K562 (cell line): ENCODE data around the gene ZDHHC5. TPM values are rescaled to one million over a fixed set of nuclear protein-coding genes. Genes with fewer than 3 reads are reported as not detected.

Source experiments
- ARHGAP35 ChIP-seq: fragments of 450-650 bp; IDR thresholded peaks from 2 replicates; pipeline ENCODE4 v1.6.1; 2018; ENCODE audit not compliant: partially characterized antibody
- ATF1 ChIP-seq, 2 experiments: fragments of 450-650 bp in 1 of 2; IDR thresholded peaks; 2 replicates each; pipeline ENCODE4 v1.6.1; 2016; ENCODE audit warnings: missing compliant biosample characterization in 1 of 2, missing genetic modification characterization in 1 of 2
- CBFA2T3 ChIP-seq: fragments of 450-650 bp; IDR thresholded peaks from 2 replicates; pipeline ENCODE4 v1.6.1; 2017
- CHD2 ChIP-seq: IDR thresholded peaks from 2 replicates; pipeline ENCODE4 v1.6.1; 2011; ENCODE audit warnings: low read depth, low read length
- CXXC5 ChIP-seq: fragments of 250-450 bp; sonication (Bioruptor Pico); IDR thresholded peaks from 2 replicates; pipeline ENCODE4 v1.8.0; 2022; ENCODE audit warnings: inconsistent platforms, mild to moderate bottlenecking, moderate library complexity
- HOXB6 ChIP-seq: fragments of 250-450 bp; sonication (Bioruptor Pico); IDR thresholded peaks from 2 replicates; pipeline ENCODE4 v1.5.1; 2022; ENCODE audit warnings: mild to moderate bottlenecking, borderline replicate concordance
- MYBL2 ChIP-seq, 2 experiments: fragments of 450-650 bp in 1 of 2; sonication (generic) in 1 of 2; formaldehyde crosslinking in 1 of 2; IDR thresholded peaks; 2 replicates each; pipeline versions ENCODE4 v1.6.1 to v1.8.1; 2017 to 2022; ENCODE audit warnings: borderline replicate concordance in 1 of 2, inconsistent platforms in 1 of 2, low read depth in 1 of 2, mild to moderate bottlenecking in 1 of 2, missing genetic modification reagents in 1 of 2, moderate library complexity in 1 of 2
- NR3C1 ChIP-seq: sonication (generic); formaldehyde crosslinking; IDR thresholded peaks from 2 replicates; pipeline ENCODE4 v1.8.1; 2022; ENCODE audit warnings: missing genetic modification reagents
- POU5F1 ChIP-seq: fragments of 150-350 bp; IDR thresholded peaks from 2 replicates; pipeline ENCODE4 v1.6.1; 2014; ENCODE audit warnings: borderline replicate concordance, low read length, low read depth, mild to moderate bottlenecking; ENCODE audit not compliant: partially characterized antibody
- TCF3 ChIP-seq: sonication (generic); formaldehyde crosslinking; IDR thresholded peaks from 2 replicates; pipeline ENCODE4 v1.4.0; 2020; ENCODE audit warnings: mild to moderate bottlenecking, missing genetic modification reagents
- XRCC4 ChIP-seq: IDR thresholded peaks from one replicate; pipeline ENCODE4 v1.6.1; 2011; ENCODE audit not compliant: insufficient read depth, insufficient read length; ENCODE audit errors: extremely low read depth
- ZBTB1 ChIP-seq: sonication (generic); formaldehyde crosslinking; IDR thresholded peaks from 2 replicates; pipeline ENCODE4 v1.8.1; 2023; ENCODE audit warnings: missing genetic modification reagents, low read depth, mild to moderate bottlenecking, borderline replicate concordance
- ZNF263 ChIP-seq: sonication (generic); formaldehyde crosslinking; IDR thresholded peaks from 2 replicates; pipeline ENCODE4 v1.8.0; 2022; ENCODE audit warnings: mild to moderate bottlenecking, missing genetic modification reagents, borderline replicate concordance
- ZSCAN29 ChIP-seq: fragments of 450-650 bp; IDR thresholded peaks from 2 replicates; pipeline ENCODE4 v1.6.1; 2017
- polyA plus RNA-seq, 8 experiments: library from polyadenylated mRNA; depleted of rRNA in 4 of 8; stranded (reverse) in 5 of 8; unstranded in 3 of 8; fragments of >200 nt; fragmentation: Nextera tagmentation in 2 of 8; fragmentation: Illumina TruSeq in 1 of 8; extraction: Ambion mirVana in 2 of 8; extraction: Trizol in 1 of 8; gene quantifications; 2 replicates each; pipeline versions ENCODE4 v1.2.1 to v1.2.3, GENCODE V29; 2011 to 2014; ENCODE audit warnings: inconsistent platforms in 1 of 8, missing spikeins in 1 of 8
- total RNA-seq, 7 experiments: library from RNA; depleted of rRNA in 6 of 7; stranded (reverse); fragments of >200 nt in 6 of 7; fragmentation: Illumina TruSeq in 2 of 7; extraction: Trizol in 2 of 7; gene quantifications; 2 replicates each; pipeline versions ENCODE4 v1.2.1 to v1.2.3, GENCODE V29; 2011 to 2021; ENCODE audit warnings: low replicate concordance in 1 of 7
- TF ChIP-seq, protein P1 (sequence below), 2 experiments: IDR thresholded peaks in 1 of 2; conservative IDR thresholded peaks in 1 of 2; 2 replicates each; pipeline ENCODE4 v1.6.1; 2016; ENCODE audit warnings: low read depth in 2 of 2, mild to moderate bottlenecking in 1 of 2, missing compliant biosample characterization in 1 of 2, missing genetic modification characterization in 1 of 2, moderate library complexity in 1 of 2
- TF ChIP-seq, protein P2 (sequence below): sonication (generic); formaldehyde crosslinking; IDR thresholded peaks from 2 replicates; pipeline ENCODE4 v1.8.0; 2023; ENCODE audit warnings: missing genetic modification reagents, mild to moderate bottlenecking, borderline replicate concordance
- TF ChIP-seq, protein P3 (sequence below): fragments of 450-650 bp; formaldehyde crosslinking; IDR thresholded peaks from 2 replicates; pipeline ENCODE4 v1.4.0; 2020; ENCODE audit warnings: mild to moderate bottlenecking

Gene ZDHHC5
- total and polyA plus RNA-seq, 9 of the 15 experiments (the other 6 are each of a cell fraction or from before 2014, with no cell fraction given), result 3.8 to 64.2 (median 35.9) TPM

DNA sequence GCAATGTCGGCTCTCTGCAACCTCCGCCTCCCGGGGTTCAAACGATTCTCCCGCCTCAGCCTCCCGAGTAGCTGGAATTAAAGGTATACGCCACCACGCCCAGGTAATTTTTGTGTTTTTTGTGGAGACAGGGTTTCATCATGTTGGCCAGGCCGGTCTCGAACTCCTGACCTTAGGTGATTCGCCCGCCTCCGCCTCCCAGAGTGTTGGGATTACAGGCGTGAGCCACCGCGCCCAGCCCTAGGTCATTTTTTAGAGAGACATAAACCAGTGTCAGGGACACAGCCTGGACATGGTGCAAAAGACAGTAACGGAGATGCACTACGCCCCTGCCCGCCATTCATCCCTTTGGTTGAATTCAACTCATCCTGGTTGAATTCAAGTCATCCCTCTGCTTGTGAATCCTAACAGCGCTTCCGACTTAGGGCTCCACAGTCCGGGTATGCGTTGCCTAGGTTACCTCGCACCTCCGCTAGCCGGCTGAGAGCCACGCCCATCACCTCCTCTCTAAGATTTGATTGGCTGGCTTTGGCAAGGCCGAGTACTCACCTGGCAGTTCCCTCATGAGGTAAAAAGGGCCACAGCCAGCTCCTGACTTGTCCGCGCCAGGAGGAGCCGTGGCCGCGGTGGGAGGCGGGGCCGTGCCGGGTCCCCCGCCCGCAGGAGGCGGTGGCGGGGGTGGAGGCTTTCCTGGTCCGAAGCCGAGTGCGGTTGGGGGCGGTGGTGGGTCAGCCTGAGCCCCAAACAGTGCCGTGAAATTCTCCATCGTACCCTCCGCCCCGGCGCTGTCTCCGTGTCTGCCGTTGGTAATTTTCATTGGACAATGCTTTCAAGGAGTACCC, 43.7 kb downstream of the ZDHHC5 start, which contains the start of gene MED19 (continued):
- TF ChIP-seq, protein P1, sequence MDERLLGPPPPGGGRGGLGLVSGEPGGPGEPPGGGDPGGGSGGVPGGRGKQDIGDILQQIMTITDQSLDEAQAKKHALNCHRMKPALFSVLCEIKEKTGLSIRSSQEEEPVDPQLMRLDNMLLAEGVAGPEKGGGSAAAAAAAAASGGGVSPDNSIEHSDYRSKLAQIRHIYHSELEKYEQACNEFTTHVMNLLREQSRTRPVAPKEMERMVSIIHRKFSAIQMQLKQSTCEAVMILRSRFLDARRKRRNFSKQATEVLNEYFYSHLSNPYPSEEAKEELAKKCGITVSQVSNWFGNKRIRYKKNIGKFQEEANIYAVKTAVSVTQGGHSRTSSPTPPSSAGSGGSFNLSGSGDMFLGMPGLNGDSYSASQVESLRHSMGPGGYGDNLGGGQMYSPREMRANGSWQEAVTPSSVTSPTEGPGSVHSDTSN (CRISPR knock-in tag; IDR thresholded peaks at IDR 0.05; ENCODE audit: low read depth), result peak; percentile 44; the same call in 1 of the 2 replicates
- TF ChIP-seq, protein P1 (tag; conservative IDR thresholded peaks at IDR 0.05; ENCODE audit: low read depth), result no peak
- TF ChIP-seq POU5F1 (no peak), ZBTB1 (CRISPR knock-in tag) (no peak), ZSCAN29 (no peak), MYBL2 (IDR thresholded peaks at IDR 0.05; ENCODE audit: low read depth) (no peak), MYBL2 (CRISPR knock-in tag; IDR thresholded peaks at IDR 0.05; ENCODE audit: borderline replicate concordance) (no peak), NR3C1 (CRISPR knock-in tag) (no peak), CHD2 (no peak), ATF1 (CRISPR knock-in tag; IDR thresholded peaks at IDR 0.05) (no peak), ATF1 (tag; IDR thresholded peaks at IDR 0.05) (no peak), XRCC4 (no peak), ARHGAP35 (no peak), CBFA2T3 (no peak), CXXC5 (no peak), ZNF263 (peak; percentile 38; the same call in 1 of the 2 replicates), HOXB6 (CRISPR knock-in tag) (no peak), TCF3 (CRISPR knock-in tag) (peak; percentile 15; the same call in 1 of the 2 replicates)
- TF ChIP-seq, protein P2, sequence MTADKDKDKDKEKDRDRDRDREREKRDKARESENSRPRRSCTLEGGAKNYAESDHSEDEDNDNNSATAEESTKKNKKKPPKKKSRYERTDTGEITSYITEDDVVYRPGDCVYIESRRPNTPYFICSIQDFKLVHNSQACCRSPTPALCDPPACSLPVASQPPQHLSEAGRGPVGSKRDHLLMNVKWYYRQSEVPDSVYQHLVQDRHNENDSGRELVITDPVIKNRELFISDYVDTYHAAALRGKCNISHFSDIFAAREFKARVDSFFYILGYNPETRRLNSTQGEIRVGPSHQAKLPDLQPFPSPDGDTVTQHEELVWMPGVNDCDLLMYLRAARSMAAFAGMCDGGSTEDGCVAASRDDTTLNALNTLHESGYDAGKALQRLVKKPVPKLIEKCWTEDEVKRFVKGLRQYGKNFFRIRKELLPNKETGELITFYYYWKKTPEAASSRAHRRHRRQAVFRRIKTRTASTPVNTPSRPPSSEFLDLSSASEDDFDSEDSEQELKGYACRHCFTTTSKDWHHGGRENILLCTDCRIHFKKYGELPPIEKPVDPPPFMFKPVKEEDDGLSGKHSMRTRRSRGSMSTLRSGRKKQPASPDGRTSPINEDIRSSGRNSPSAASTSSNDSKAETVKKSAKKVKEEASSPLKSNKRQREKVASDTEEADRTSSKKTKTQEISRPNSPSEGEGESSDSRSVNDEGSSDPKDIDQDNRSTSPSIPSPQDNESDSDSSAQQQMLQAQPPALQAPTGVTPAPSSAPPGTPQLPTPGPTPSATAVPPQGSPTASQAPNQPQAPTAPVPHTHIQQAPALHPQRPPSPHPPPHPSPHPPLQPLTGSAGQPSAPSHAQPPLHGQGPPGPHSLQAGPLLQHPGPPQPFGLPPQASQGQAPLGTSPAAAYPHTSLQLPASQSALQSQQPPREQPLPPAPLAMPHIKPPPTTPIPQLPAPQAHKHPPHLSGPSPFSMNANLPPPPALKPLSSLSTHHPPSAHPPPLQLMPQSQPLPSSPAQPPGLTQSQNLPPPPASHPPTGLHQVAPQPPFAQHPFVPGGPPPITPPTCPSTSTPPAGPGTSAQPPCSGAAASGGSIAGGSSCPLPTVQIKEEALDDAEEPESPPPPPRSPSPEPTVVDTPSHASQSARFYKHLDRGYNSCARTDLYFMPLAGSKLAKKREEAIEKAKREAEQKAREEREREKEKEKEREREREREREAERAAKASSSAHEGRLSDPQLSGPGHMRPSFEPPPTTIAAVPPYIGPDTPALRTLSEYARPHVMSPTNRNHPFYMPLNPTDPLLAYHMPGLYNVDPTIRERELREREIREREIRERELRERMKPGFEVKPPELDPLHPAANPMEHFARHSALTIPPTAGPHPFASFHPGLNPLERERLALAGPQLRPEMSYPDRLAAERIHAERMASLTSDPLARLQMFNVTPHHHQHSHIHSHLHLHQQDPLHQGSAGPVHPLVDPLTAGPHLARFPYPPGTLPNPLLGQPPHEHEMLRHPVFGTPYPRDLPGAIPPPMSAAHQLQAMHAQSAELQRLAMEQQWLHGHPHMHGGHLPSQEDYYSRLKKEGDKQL, result no peak
- TF ChIP-seq, protein P3, sequence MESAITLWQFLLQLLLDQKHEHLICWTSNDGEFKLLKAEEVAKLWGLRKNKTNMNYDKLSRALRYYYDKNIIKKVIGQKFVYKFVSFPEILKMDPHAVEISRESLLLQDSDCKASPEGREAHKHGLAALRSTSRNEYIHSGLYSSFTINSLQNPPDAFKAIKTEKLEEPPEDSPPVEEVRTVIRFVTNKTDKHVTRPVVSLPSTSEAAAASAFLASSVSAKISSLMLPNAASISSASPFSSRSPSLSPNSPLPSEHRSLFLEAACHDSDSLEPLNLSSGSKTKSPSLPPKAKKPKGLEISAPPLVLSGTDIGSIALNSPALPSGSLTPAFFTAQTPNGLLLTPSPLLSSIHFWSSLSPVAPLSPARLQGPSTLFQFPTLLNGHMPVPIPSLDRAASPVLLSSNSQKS, result no peak
